ENCODE results near the gene ZBTB2. TPM values are rescaled to one million over a fixed set of nuclear protein-coding genes. Genes with fewer than 3 reads are reported as not detected.
"Not testable (repeated sequence)": the region's sequence is repeated elsewhere in the genome, so short reads cannot be mapped to it uniquely, and the experiment has no call there.

Gene ZBTB2
- total RNA-seq, 2 donors from 2014 or later = 5.6 to 6.0 TPM

DNA sequence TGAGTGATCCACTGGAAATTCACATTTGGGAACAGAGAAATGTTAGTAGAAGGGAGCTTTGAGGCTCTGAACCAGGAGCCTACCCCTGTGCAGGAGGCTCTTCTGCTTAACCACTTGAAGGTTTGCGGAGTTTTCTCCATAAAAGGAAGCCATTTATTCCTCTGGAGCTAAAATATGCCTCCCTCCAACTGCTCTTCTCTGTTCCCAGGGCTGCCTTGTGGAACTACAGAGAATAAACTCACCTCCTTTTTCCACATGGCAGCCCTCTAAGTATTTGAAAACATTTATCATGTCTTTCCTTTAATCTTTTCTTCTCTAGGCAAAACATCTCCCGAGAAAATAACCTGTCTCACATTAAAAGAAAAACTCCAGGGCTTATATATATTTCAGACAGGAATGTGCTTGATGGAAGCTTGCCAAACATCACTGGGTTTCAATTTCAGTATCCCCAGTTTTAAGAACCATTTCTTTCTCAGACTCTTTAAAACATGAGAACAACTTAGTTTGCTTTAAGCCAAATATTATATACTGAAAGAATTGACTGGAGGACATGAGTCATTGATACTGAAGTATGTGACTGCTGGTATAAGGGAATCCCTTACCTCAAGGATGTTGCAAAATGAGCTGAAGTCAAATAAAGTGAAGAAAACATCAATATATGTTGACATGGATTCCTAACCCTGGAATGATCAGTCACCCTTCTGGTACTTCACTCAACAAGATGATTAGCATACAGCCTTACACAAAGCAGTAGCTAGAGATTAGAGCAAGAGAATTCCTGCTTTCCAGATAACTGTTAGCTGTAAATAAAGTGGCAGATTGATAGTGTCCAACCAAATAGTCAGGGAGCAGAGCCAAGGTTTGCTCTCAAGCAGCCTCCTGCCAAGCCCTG, 74.0 kb downstream of the ZBTB2 start:
- TF ChIP-seq, protein P1, sequence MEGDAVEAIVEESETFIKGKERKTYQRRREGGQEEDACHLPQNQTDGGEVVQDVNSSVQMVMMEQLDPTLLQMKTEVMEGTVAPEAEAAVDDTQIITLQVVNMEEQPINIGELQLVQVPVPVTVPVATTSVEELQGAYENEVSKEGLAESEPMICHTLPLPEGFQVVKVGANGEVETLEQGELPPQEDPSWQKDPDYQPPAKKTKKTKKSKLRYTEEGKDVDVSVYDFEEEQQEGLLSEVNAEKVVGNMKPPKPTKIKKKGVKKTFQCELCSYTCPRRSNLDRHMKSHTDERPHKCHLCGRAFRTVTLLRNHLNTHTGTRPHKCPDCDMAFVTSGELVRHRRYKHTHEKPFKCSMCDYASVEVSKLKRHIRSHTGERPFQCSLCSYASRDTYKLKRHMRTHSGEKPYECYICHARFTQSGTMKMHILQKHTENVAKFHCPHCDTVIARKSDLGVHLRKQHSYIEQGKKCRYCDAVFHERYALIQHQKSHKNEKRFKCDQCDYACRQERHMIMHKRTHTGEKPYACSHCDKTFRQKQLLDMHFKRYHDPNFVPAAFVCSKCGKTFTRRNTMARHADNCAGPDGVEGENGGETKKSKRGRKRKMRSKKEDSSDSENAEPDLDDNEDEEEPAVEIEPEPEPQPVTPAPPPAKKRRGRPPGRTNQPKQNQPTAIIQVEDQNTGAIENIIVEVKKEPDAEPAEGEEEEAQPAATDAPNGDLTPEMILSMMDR (IDR thresholded peaks at IDR 0.05) = no peak
- TF ChIP-seq POLR2A (IDR thresholded peaks at IDR 0.05) = no peak
- Histone ChIP-seq H3K27ac (no peak overlapping the region), H3K4me1 (peaks cover 9% of the 10 kb centered on the region), H3K27me3 (no peaks in the 10 kb centered on the region), H3K36me3 (replicated peaks in 1 of 2; ENCODE audit: insufficient read depth in 1 of 2, low read depth in 2 of 2) (no peaks in the 10 kb centered on the region), H3K4me3 (no peak overlapping the region), H3K9me3 (no peaks in the 10 kb centered on the region)
- no peak for DNase-seq
- intact Hi-C loops (cut with DNase I) = no loop called here
- 70 to 71% methylated on average over 2 of the region's 2 CpGs for WGBS, 2 donors
- ATAC-seq = no peak

DNA sequence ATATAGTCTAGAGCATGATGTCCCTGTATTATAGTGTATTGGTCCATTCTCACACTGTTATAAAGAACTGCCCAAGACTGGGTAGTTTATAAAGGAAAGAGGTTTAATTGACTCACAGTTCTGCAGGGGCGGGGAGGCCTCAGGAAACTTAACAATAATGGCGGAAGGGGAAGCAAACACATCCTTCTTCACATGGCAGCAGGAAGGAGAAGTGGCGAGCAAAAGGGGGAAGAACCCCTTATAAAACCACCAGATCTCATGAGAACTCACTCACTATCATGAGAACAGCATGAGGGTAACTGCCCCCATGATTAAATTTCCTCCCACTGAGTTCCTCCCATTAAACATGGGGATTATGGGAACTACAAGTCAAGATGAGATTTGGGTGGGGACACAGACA, 75.7 kb downstream of the ZBTB2 start:
- H3K9me3 ChIP-seq; H3K4me3 ChIP-seq; ATAC-seq; H3K27me3 ChIP-seq; DNase-seq; H3K4me1 ChIP-seq; intact Hi-C loops (cut with DNase I); H3K27ac ChIP-seq; H3K36me3 ChIP-seq (replicated peaks in 1 of 2; ENCODE audit: insufficient read depth in 1 of 2, low read depth in 2 of 2): not testable (repeated sequence)
- WGBS, 2 donors = 88 to 89% methylated on average over 3 of the region's 3 CpGs

Small RNA genes within 50 kb of the gene (small RNA-seq; reads per million reads assigned to genes)
- not detected for gene RF00019

Other genes with a start within 250 kb of the ZBTB2 start
- gene AKAP12, start 151.6 kb downstream of the ZBTB2 start, total RNA-seq = 10 to 100 TPM; 25.2 to 49.1 TPM
- gene RMND1, start 60.6 kb upstream of the ZBTB2 start, total RNA-seq = 10 to 100 TPM in 1 of 2 donors, 1 to 10 TPM in 1; 6.6 to 10.9 TPM
- gene CCDC170, start 102.5 kb upstream of the ZBTB2 start, total RNA-seq = 1 to 10 TPM in 1 of 2 donors, not detected in 1; 2.1 TPM

Measured in body of pancreas (tissue), 4 donors.